GM19043 (cell line): Measurements from ENCODE around the gene OTULIN.

ENCODE experiments used
- ATAC-seq: cut with Tn5 transposase; IDR thresholded peaks from one replicate; pipeline ENCODE4 v1.9.1; 2021; ENCODE audit warnings: low read depth; ENCODE audit not compliant: unreplicated experiment

OTULIN gene

DNA sequence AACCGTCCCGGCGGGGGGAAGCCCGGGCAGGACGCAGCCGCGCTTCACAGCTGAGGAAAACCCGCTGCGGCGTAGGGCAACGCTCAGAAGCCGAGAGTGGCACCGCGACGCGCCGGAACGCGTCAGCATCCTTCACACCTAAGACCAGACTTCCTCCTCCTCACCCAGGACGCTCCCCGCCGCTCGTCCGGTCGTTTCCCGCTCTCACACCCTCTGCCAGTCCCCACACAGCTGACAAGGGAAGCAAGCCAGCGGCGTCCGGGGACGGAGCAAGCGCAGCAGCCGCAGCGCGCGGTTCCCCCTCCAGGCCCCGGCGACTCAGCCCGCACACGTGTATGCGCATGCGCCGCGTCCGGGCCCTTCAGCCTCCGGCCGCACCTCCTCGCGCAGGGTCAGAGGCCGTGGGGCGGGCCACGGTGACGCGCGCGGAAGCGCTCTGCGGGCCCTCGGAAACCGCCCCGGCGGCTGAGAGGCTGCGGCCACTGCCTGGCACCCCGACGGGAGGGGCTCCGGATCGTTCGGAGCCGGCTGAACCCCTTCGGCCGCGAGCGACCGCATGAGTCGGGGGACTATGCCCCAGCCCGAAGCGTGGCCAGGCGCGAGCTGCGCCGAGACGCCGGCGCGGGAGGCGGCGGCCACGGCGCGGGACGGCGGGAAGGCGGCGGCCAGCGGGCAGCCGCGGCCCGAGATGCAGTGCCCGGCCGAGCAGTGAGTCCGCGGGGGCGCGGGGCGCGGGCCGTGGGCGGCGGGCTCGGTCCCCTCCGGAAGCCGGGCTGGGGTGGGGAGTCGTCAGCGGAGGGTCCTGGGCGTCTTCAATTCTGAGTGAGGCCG lies at the start of gene OTULIN:
TSS of gene OTULIN (plus strand) at position 449 of the 831 bp plus-strand sequence. CDS start at position 557, 108 bp downstream.
- ATAC-seq, result peak; percentile 58

DNA sequence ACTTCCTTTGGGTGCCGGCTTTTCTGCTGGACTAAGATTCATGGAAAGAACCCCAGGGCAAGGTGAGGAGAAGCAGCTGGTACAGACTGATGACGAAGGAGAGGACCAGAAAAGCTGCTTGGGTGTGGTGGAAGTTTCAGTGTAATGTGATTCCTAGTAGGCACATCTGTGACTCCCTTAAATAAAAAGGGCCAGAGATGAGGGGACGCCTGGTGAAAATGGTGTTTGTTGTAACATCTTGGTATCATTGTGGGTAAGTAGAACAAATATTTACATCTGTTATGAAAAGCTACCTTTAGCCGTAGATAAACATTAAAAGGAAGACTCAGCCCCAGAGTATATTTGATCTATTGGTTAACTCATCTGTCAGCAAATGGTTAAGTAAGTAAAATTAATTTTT lies 49.2 kb upstream of the OTULIN start:
- ATAC-seq, result no peak

DNA sequence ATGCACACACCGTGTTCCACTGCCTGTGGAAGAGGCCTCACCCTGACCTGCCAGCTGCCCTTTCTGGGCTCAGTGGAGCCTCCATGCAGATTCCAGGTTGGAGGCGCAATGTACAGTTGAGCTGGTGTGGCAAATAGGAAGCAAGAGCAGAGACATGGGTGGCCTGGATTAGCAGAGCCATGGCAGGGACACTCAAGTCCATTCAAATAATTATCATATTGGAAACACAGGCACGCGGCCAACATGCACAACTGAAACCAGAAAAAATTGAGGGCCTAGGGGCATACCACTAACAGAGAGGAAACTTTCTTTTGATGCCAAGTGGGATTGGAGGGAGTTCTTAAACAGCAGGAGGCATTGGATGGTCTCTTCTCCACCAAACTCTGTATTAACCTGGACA lies 47.1 kb upstream of the OTULIN start:
- ATAC-seq, result no peak

DNA sequence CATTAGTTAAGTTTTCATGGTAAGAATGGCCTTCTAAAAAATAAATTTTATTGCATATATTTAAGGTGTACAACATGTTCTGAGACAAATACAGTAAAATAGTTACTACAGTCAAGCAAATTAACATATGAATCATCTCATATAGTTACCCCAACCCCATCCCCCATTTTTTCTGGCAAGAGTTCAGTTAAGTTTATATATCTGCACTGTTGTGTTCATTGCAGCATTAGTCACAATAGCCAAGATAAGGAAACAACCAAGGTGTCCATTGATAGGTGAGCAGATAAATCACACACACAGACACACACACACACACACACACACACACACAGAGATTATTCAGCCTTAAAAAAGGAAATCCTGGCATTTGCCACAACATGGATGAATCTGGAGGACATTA lies 37.2 kb upstream of the OTULIN start:
- ATAC-seq, result no peak

DNA sequence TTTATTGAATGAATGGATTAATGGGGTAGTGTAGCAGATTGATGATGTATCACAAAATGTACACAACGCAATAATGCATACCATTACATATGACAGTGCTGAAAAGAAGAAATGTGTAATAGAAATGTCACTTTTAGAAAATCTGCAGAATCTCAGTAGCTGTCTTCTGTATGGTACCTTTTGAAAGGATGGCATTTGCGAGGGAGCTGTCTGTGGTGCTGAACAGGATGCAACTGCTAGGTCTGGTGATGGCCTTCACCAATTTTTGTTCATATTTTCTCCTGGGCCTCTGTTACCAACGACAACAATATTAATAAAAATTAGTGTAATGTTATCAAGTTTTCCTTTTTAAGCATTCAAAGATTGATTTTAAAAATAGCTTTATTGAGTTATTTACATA lies 36.2 kb upstream of the OTULIN start:
- no peak for ATAC-seq

DNA sequence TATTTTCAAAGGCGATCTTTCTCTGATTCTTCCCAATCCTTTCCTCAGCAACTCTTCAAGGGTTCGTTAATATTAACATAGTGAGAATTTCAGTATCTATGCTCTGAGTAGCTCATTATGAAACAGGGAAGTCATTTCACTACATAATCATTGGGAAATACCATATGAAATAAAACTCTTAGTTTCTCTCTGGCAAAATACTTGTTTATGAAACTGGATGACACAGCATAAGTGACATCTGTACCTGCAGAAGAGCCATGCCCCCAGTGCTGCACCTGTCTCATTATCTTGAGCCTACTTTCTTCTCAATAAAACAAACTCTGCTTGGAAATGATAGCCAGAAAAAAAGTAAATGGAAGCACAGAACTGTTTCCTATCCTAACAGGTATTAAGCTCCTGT lies 33.8 kb upstream of the OTULIN start:
- ATAC-seq, result no peak

DNA sequence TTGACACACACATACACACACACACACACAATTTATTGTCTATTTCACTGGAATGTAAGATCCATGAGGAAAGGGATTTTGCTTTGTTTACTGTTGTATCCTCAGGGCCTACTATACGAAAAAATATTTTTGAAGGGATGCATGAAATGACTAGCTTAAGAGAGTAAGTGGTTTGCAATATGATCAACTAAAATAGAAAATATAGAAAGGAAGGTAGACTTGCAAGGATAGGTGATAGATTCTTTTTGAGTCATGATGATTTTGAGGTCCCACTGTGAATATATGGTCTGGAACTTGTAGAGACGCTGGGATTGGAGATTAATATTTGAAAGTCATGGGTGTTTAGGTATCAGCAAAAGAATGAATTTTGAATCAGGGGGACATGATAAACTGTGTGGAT lies 28.9 kb upstream of the OTULIN start:
- ATAC-seq, result no peak

DNA sequence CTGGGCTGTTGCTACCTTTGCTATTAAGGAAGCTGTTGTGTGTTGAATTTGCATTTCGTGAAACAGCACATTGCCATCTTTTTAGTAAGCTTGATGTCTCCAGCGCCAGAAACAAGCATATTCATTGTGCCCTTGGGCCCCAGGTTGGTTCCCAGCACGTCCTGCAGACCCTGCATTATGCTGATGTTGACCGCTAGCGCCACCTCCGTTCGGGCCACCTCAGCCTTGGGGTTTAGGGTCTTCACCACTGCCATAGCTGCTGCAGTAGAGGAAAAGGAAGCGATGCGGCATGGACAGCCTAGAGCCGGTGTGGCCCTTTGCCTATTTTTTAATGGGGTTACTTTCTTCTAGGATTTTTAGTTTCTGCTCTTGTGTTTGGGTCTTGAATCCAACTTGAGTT lies 23.8 kb upstream of the OTULIN start:
- no peak for ATAC-seq

DNA sequence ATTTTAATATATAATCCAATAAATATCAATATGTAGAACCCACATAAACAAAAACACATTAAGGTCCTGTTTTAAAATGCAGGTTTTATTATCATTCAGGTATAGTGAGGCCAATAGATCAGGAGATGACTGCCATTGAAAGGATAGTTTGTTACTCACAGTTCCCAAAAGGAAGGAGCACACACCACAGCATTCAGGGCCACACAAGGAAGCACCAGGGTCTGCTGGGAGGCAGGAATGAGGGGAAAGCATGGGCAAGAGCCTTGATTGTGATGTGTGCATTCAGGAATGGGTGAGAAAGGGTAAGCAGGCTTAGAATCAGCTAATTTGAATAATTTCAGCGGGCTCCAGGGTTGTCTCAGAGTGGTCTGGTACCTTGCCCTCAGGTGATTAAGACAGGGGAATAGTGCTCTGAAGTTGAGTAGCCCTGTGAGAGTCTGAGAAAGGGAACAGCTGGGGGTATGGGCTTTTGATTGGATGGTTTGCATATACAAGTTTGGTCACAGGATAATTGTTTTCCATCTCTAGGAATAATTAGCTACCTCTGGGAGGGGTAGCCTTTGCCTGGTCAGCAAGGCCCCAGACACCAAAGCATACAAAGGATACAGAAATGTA lies 19.8 kb upstream of the OTULIN start:
- no peak for ATAC-seq

DNA sequence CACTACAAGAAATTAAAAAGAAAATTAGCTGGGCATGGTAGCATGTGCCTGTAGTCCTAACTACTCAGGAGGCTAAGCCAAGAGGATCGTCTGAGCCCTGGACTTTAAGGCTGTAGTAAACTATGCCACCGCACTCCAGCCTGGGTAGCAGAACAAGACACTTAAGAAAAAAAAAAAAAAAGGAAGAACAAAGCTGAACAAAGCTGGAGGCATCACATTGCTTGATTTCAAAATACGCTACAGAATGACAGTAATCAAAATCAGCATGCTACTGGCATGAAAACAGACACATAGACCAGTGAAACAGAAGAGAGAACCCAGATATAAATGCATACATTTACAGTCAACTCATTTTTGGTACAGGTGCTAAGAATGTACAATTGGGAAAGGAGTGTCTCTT lies 14.5 kb upstream of the OTULIN start:
- ATAC-seq, result no peak

DNA sequence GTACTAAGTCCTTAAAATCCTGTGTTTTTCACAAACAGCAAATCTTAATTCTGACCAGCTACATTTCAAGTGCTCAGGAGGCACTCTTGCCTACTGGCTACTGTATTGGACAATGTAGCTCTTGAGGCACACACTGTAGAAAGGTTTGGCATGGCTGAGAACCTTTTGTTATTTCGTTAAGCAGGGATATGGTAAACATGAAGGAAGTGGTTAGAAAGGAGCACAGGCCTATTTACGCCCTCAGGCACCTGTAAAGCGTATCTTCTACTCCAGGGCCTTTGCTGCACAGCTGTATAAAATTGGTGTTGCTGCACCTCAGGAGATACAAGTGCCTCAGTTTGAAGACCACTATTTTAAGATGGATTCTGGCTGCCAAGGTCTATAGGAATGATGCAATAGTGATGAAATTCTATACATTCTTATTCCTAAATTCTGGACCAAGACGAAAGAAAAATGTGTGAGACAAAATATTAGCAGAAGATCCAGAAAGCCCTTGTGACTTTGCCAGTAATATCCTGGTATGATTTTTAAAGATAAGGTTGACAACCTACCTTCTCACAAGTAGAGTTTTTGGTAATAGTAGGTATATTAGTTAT lies 9.3 kb upstream of the OTULIN start:
- ATAC-seq, result no peak

DNA sequence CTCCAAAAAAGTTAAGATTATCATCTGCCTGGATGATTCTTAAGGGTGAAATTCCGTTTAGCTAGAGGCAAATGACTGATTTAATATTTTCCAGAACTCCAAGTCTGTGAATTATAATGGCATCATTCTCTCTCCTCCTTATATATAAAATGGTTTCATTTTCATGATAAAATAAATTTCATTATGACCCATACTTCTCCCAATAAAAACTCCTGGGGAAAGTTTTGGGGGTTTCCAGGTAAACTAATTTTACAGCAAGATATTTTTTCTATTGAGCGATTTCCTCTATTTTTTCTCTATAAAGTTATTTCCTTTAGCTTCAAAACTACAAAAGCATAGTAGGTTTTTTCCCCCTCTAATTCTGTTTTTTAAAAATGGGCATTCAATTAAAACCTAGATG lies 7.6 kb upstream of the OTULIN start:
- ATAC-seq, result no peak

DNA sequence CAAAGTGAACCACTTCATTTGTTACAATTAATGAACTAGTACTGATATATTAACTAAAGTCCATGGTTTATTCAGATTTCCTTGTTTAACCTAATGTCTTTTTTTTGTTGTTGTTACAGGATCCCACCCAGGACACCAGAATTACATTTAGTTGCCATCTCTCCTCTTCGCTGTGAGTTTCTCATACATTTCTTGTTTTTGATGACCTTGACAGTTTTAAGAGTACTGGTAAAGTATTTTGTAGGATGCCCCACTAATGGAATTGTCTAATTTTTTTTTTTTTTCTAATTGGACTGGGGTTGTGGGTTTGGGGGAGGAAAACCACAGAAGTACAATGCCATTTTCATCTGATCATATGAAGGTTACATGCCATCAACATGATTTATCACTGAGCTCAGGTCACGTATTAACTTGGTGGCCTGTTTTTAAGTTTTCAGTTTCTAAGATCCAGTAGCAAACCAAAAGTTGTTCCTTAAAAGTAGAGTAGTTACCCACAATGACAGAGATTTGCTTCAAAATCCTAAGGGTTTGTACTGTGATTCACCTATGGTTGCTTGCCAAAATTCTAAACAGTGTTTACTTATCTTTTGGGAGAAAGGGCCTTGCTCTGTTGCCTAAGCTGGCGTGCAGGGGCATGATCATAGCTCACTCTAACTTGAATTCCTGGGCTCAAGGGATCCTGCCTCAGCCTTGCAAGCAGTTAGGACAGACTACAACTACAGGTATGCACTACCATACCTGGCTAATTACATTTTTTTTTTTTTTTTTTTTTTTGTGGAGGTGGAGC lies 4.5 kb upstream of the OTULIN start:
- no peak for ATAC-seq

DNA sequence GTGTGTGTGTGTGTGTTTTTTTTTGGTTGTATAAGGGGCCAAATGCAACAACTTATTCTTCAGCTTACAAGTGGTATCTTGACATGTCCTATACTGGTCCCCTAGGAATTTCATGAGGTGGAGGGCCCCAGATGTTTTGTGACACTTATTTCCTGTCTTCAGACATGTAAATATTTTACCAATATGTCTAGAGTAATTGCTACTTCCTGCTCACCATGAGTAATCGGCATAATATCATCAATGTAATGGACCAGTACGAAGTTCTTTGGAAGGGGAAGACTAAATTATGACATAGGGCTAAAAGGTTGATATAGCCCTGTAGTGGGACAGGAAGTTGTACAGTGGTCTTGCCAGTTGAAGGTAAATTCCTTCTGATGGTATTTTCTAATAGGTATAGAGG lies 3.7 kb upstream of the OTULIN start:
- ATAC-seq, result no peak

DNA sequence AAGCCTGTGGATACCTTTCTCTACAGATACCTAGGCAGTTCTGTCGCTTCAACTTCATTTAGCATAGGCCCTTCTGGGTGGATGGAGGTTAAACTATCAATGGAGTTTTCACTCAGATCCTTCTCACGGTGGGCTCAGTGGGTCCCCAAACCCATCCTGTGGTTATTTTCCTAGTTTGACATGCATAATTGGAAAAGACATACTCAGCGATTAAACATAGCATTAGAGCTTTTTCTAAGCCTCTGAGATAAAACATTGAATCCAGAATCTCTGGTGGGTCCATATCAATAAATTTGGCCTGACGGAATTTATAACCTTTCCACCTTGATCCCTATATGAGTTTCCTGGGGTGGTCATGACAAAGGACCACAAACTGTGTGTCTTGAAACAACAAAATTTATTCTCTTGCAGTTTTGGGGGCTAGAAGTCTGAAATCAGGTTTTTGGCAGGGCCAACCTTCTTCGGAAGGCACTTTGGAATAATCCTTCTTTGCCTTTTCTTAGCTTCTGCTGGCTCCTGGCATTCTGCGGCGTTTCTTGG lies 1.7 kb upstream of the OTULIN start:
- no peak for ATAC-seq

DNA sequence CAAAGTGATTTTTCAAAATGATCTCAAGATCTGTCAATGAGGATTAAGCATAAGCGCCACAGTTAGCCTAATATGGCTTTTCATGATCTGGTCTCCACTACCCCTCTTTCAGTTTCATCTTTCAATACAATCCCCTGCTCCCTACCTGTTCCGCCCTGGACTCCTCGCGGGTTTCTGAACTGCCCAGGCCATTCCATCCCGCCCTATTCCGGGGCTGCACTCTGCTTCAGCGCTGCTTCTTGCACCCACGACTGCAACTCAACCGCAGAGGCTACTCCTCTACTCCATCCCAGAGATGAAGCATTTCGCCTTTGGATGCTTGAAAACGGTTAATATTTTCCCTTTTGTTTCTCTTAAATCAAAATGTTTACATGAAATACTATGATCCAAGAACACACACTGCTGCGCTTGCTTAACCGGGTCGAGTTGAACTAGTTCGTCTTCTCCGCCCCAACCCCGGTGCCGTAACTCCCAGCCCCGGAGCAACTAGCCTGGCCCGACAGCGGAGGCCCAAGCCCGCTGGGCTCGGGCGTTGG lies 716 bp upstream of the OTULIN start:
- no peak for ATAC-seq

DNA sequence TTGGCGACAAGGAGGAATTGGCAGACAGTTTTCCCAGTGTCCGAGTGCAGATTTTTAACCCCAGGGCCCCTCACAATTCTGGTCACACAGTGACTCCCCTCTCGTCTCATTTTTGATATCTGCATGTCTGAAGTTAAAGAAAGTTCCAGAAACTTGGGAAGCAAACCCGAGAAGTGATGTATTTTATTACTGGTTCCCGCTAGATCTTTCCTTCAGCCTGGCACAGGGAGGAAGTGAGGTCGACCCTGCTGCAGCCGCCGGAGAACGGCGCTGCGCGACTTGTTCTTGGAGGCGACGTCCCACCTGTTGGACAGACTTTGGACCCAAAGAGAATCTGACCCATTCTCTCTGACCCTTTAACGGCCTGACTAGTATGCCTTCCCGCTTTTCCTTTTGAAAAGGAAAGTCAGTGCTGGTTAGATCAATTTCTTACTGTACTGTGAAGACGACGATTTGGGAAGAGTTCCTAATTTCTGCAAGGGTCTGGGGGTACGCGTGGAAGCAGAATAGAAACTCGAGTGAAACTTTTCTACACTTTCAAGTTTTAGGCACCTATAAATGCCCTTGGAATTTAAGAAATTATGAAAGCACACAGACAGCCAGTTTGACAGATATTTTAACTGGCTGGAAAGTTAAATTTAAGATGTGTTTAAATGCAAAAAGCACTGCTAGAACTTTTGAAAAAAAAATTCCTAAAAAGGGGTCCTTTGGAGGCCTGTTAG lies 744 bp downstream of the OTULIN start:
- no peak for ATAC-seq

DNA sequence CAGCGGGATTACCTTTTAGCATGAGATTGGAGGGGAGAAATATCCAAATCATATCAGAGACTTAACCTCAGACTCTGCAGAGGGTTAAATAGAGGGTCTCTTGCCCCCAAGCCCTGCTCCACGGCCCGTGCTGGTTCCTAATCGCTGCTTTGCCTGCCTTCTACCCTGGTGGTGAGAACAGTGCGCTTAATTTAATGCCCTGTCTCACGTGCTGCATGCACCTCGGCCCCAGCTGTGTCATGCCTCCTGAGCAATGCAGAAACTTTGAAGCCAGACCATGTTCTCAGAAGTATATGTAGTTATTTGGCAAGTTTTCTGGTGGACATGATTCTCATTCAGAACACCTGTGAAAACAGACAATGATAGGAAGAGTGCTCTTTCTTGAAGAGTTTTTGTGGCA lies 1.4 kb downstream of the OTULIN start:
- ATAC-seq, result peak; percentile 29

DNA sequence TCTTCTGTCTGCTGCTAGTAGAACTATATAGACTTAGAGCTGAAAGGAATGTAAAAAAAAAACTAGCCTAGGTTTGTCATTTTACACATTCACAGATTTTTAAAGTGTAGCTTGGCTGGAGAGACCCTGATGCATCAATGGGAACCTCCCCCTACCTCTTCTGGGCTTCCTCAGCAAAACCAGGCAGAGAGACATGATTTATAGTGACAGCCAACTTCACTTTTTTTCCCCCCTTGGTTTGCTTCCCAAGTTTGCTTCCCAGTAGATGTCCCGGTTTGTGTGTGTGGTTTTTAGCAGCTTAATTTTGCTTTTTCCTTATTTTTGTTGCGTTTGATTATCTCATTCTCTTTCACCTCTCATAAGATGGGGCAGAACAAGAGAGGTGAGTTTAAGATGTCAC lies 1.8 kb downstream of the OTULIN start:
- ATAC-seq, result no peak

DNA sequence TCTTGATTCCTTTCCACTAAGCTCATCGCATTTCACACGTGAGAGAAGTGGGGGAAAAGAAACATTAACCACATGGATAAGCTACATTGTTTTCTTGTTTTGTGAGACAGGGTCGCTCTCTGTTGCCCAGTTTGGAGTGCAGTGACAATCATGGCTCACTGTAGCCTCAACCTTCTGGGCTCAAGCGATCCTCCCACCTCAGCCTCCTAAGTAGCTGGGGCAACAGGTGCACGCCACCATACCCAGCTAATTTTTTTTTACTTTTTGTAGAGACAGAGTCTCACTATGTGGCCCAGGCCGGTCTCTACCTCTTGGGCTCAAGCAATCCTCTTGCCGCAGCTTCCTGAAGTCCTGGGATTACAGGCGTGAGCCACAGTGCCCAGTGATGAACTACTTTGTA lies 2.8 kb downstream of the OTULIN start:
- no peak for ATAC-seq
